GM12878 (cell line): Measurements from ENCODE around the gene SGCB.

Source experiments
- ASH2L ChIP-seq: fragments of 300-600, 200-600 bp; sonication (generic); IDR thresholded peaks from 2 replicates; pipeline ENCODE4 v1.6.1; 2017; ENCODE audit warnings: low read depth, mild to moderate bottlenecking, borderline replicate concordance
- PML ChIP-seq: IDR thresholded peaks from 2 replicates; pipeline ENCODE4 v1.6.1; 2012; ENCODE audit warnings: low read length, inconsistent platforms
- POLR2AphosphoS5 ChIP-seq: IDR thresholded peaks from 2 replicates; pipeline ENCODE4 v1.6.1; 2011; ENCODE audit warnings: mild to moderate bottlenecking, low read length, inconsistent platforms
- SMARCA5 ChIP-seq: fragments of 450-650 bp; IDR thresholded peaks from 2 replicates; pipeline ENCODE4 v1.6.1; 2017; ENCODE audit warnings: mild to moderate bottlenecking
- SPI1 ChIP-seq: IDR thresholded peaks from 2 replicates; pipeline ENCODE4 v1.6.1; 2011; ENCODE audit warnings: low read depth, mild to moderate bottlenecking, low read length, moderate library complexity, borderline replicate concordance; ENCODE audit not compliant: insufficient read depth
- TF ChIP-seq, protein P1 (sequence below): IDR thresholded peaks from 2 replicates; pipeline ENCODE4 v1.6.1; 2011; ENCODE audit warnings: mild to moderate bottlenecking, low read depth, low read length, moderate library complexity; ENCODE audit not compliant: insufficient replicate concordance
- TF ChIP-seq, protein P2 (sequence below), 3 experiments: IDR thresholded peaks in 2 of 3; conservative IDR thresholded peaks in 1 of 3; 2 replicates each; pipeline ENCODE4 v1.5.1; 2011; ENCODE audit warnings: low read depth in 3 of 3, low read length in 3 of 3, mild to moderate bottlenecking in 3 of 3, control low read depth in 2 of 3, moderate library complexity in 2 of 3, inconsistent platforms in 1 of 3, mixed read lengths in 1 of 3; ENCODE audit not compliant: control insufficient read depth in 2 of 3, insufficient read depth in 1 of 3; ENCODE audit errors: extremely low read depth in 1 of 3

DNA sequence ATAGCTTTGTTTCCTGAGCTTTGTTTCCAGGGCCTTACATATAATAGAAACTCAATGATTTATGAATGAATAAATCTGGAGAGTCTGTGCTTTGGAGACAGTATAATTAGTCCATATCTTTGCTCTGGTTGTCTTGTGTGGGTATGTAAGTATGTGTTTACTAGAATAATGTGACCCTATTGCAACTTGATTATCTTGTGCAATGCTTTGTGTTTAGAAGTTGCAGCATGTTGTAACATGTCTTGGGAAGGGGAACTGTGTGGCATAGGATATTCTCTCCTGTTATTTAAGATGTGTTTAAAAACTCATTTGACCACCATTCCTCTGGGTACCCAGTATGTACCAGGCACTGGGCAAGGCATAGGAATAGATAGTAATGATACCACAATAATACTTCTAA is 19.1 kb upstream of the SGCB start:
- TF ChIP-seq, protein P1, sequence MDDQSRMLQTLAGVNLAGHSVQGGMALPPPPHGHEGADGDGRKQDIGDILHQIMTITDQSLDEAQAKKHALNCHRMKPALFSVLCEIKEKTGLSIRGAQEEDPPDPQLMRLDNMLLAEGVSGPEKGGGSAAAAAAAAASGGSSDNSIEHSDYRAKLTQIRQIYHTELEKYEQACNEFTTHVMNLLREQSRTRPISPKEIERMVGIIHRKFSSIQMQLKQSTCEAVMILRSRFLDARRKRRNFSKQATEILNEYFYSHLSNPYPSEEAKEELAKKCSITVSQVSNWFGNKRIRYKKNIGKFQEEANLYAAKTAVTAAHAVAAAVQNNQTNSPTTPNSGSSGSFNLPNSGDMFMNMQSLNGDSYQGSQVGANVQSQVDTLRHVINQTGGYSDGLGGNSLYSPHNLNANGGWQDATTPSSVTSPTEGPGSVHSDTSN, result no peak
- TF ChIP-seq SPI1, result no peak
- no peak for TF ChIP-seq POLR2AphosphoS5
- TF ChIP-seq, protein P2, sequence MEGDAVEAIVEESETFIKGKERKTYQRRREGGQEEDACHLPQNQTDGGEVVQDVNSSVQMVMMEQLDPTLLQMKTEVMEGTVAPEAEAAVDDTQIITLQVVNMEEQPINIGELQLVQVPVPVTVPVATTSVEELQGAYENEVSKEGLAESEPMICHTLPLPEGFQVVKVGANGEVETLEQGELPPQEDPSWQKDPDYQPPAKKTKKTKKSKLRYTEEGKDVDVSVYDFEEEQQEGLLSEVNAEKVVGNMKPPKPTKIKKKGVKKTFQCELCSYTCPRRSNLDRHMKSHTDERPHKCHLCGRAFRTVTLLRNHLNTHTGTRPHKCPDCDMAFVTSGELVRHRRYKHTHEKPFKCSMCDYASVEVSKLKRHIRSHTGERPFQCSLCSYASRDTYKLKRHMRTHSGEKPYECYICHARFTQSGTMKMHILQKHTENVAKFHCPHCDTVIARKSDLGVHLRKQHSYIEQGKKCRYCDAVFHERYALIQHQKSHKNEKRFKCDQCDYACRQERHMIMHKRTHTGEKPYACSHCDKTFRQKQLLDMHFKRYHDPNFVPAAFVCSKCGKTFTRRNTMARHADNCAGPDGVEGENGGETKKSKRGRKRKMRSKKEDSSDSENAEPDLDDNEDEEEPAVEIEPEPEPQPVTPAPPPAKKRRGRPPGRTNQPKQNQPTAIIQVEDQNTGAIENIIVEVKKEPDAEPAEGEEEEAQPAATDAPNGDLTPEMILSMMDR (IDR thresholded peaks at IDR 0.05 in 2 of 3, conservative IDR thresholded peaks at IDR 0.05 in 1 of 3; ENCODE audit: control insufficient read depth in 2 of 3, extremely low read depth in 1 of 3, insufficient read depth in 1 of 3, low read depth in 3 of 3, low read length in 3 of 3), result no peak
- TF ChIP-seq PML, result no peak
- TF ChIP-seq SMARCA5, result no peak
- no peak for TF ChIP-seq ASH2L
